H9 (cell line): ENCODE results near the gene TRPV5. TPM values are rescaled to one million over a fixed set of nuclear protein-coding genes. Genes with fewer than 3 reads are reported as not detected.

Experiments
- DNase-seq: peaks from one replicate; pipeline ENCODE4 v3.0.0-alpha.2; 2017
- H2AFZ ChIP-seq: one replicate; pipeline ENCODE4 v1.6.1; 2013; ENCODE audit warnings: mild to moderate bottlenecking, low read length, control low read depth, moderate library complexity
- H2AK5ac ChIP-seq: 2 replicates; pipeline ENCODE4 v1.6.1; 2013; ENCODE audit warnings: low read length, control low read depth, mixed read lengths; ENCODE audit not compliant: insufficient read length
- H2BK120ac ChIP-seq: one replicate; pipeline ENCODE4 v1.6.1; 2013; ENCODE audit warnings: low read depth, mild to moderate bottlenecking, low read length, control low read depth, inconsistent platforms; ENCODE audit not compliant: poor library complexity, severe bottlenecking
- H2BK12ac ChIP-seq: 2 replicates; pipeline ENCODE4 v1.6.1; 2013; ENCODE audit warnings: low read length, control low read depth, mixed read lengths, low read depth; ENCODE audit not compliant: insufficient read length
- H2BK15ac ChIP-seq: 2 replicates; pipeline ENCODE4 v1.6.1; 2013; ENCODE audit warnings: low read depth, low read length, control low read depth
- H2BK20ac ChIP-seq: one replicate; pipeline ENCODE4 v1.6.1; 2013; ENCODE audit warnings: low read depth, mild to moderate bottlenecking, low read length, control low read depth, inconsistent platforms; ENCODE audit not compliant: poor library complexity, severe bottlenecking
- H2BK5ac ChIP-seq: 2 replicates; pipeline ENCODE4 v1.6.1; 2013; ENCODE audit warnings: low read length, control low read depth, mixed read lengths; ENCODE audit not compliant: insufficient read length
- H3K14ac ChIP-seq: 2 replicates; pipeline ENCODE4 v1.6.1; 2013; ENCODE audit warnings: low read length, control low read depth; ENCODE audit not compliant: insufficient read depth
- H3K18ac ChIP-seq: 2 replicates; pipeline ENCODE4 v1.6.1; 2013; ENCODE audit warnings: low read depth, mild to moderate bottlenecking, mixed read lengths, low read length, control low read depth; ENCODE audit not compliant: insufficient read length
- H3K23ac ChIP-seq: 2 replicates; pipeline ENCODE4 v1.6.1; 2013; ENCODE audit warnings: low read length, control low read depth, mixed read lengths, low read depth; ENCODE audit not compliant: insufficient read length
- H3K23me2 ChIP-seq: 2 replicates; pipeline ENCODE4 v1.6.1; 2013; ENCODE audit warnings: low read depth, mild to moderate bottlenecking, mixed read lengths, low read length, control low read depth; ENCODE audit not compliant: insufficient read length, poor library complexity, severe bottlenecking
- H3K27ac ChIP-seq: 2 replicates; pipeline ENCODE4 v1.5.1; 2013; ENCODE audit warnings: low read length, control low read depth, mixed read lengths, low read depth; ENCODE audit not compliant: insufficient read length
- H3K27me3 ChIP-seq: 2 replicates; pipeline ENCODE4 v1.6.1; 2013; ENCODE audit warnings: low read length, control low read depth, inconsistent platforms; ENCODE audit not compliant: insufficient read depth
- H3K4ac ChIP-seq: 2 replicates; pipeline ENCODE4 v1.6.1; 2013; ENCODE audit warnings: low read depth, mild to moderate bottlenecking, control low read depth, inconsistent platforms, low read length, moderate library complexity
- H3K4me1 ChIP-seq: 2 replicates; pipeline ENCODE4 v1.6.1; 2013; ENCODE audit warnings: low read length, control low read depth, inconsistent platforms; ENCODE audit not compliant: insufficient read depth
- H3K4me2 ChIP-seq: 2 replicates; pipeline ENCODE4 v1.6.1; 2013; ENCODE audit warnings: low read length, control low read depth, mixed read lengths; ENCODE audit not compliant: insufficient read length, insufficient read depth
- H3K56ac ChIP-seq: 2 replicates; pipeline ENCODE4 v1.6.1; 2013; ENCODE audit warnings: low read depth, mild to moderate bottlenecking, mixed read lengths, low read length, control low read depth; ENCODE audit not compliant: insufficient read length
- H3K79me1 ChIP-seq: 2 replicates; pipeline ENCODE4 v1.6.1; 2013; ENCODE audit warnings: low read depth, mild to moderate bottlenecking, moderate library complexity, low read length, control low read depth, inconsistent platforms; ENCODE audit not compliant: insufficient read depth, poor library complexity, severe bottlenecking
- H3K79me2 ChIP-seq: 2 replicates; pipeline ENCODE4 v1.6.1; 2013; ENCODE audit warnings: low read length, control low read depth, inconsistent platforms; ENCODE audit not compliant: insufficient read depth
- H3K9ac ChIP-seq: 2 replicates; pipeline ENCODE4 v1.6.1; 2013; ENCODE audit warnings: low read length, control low read depth, mixed read lengths; ENCODE audit not compliant: insufficient read length; ENCODE audit errors: extremely low read depth
- H3K9me3 ChIP-seq: one replicate; pipeline ENCODE4 v1.6.1; 2013; ENCODE audit warnings: low read depth, low read length, inconsistent platforms; ENCODE audit not compliant: control insufficient read depth
- H3T11ph ChIP-seq: one replicate; pipeline ENCODE4 v1.6.1; 2013; ENCODE audit warnings: mild to moderate bottlenecking, low read length, control low read depth, inconsistent platforms
- H4K20me1 ChIP-seq: one replicate; pipeline ENCODE4 v1.6.1; 2013; ENCODE audit not compliant: control insufficient read depth, insufficient read length, insufficient read depth
- H4K5ac ChIP-seq: 2 replicates; pipeline ENCODE4 v1.6.1; 2013; ENCODE audit warnings: low read depth, mild to moderate bottlenecking, mixed read lengths, low read length, control low read depth; ENCODE audit not compliant: insufficient read length
- H4K8ac ChIP-seq: replicated peaks from 2 replicates; pipeline ENCODE4 v1.6.1; 2013; ENCODE audit warnings: low read length, control low read depth, mixed read lengths, low read depth; ENCODE audit not compliant: insufficient read length
- H4K91ac ChIP-seq: 2 replicates; pipeline ENCODE4 v1.6.1; 2013; ENCODE audit warnings: low read depth, mild to moderate bottlenecking, moderate library complexity, mixed read lengths, low read length, control low read depth; ENCODE audit not compliant: insufficient read length
- H3K27ac Mint-ChIP-seq, 3 experiments: 2 replicates in 2 of 3; 3 replicates in 1 of 3; pipeline ENCODE4 v1.8.0; 2020 to 2021; ENCODE audit warnings: mixed read lengths in 3 of 3, mild to moderate bottlenecking in 1 of 3, moderate library complexity in 1 of 3
- H3K27me3 Mint-ChIP-seq: 2 replicates; pipeline ENCODE4 v1.8.0; 2021; ENCODE audit warnings: low read depth, mild to moderate bottlenecking, moderate library complexity, mixed read lengths
- H3K36me3 Mint-ChIP-seq, 3 experiments: 2 replicates in 2 of 3; 3 replicates in 1 of 3; pipeline ENCODE4 v1.8.0; 2020 to 2021; ENCODE audit warnings: low read depth in 3 of 3, mixed read lengths in 3 of 3; ENCODE audit not compliant: insufficient read depth in 1 of 3
- H3K4me1 Mint-ChIP-seq, 2 experiments: 2 replicates each; pipeline ENCODE4 v1.8.0; 2020; ENCODE audit warnings: mixed read lengths in 2 of 2
- H3K4me3 Mint-ChIP-seq, 2 experiments: 2 replicates in 1 of 2; 3 replicates in 1 of 2; pipeline ENCODE4 v1.8.0; 2020 to 2021; ENCODE audit warnings: mild to moderate bottlenecking in 2 of 2, mixed read lengths in 2 of 2, moderate library complexity in 1 of 2
- H3K9me3 Mint-ChIP-seq, 2 experiments: 2 replicates in 1 of 2; 3 replicates in 1 of 2; pipeline ENCODE4 v1.8.0; 2020; ENCODE audit warnings: mild to moderate bottlenecking in 2 of 2, mixed read lengths in 2 of 2, moderate library complexity in 1 of 2
- WGBS: extraction: QIAGEN DNeasy Blood & Tissue Kit; methylation state at CpG from one replicate; pipeline ENCODE4 v1.1.7; 2013; ENCODE audit warnings: missing lambda C conversion rate, low lambda C conversion rate, mixed read lengths; ENCODE audit not compliant: insufficient read length; ENCODE audit errors: extremely low coverage; 5-methylcytosine and 5-hydroxymethylcytosine counted together
- total RNA-seq: library from RNA; stranded (reverse); gene quantifications from 2 replicates; pipeline ENCODE4 v1.2.1, GENCODE V29; 2021
- TF ChIP-seq, protein P1 (sequence below): fragments of 200-600 bp; sonication (generic); conservative IDR thresholded peaks from 3 replicates; pipeline ENCODE4 v1.8.0; 2021; ENCODE audit warnings: antibody characterized with exemption, mild to moderate bottlenecking

TRPV5 gene
- total RNA-seq, 1 experiment from 2014 or later, result not detected

DNA sequence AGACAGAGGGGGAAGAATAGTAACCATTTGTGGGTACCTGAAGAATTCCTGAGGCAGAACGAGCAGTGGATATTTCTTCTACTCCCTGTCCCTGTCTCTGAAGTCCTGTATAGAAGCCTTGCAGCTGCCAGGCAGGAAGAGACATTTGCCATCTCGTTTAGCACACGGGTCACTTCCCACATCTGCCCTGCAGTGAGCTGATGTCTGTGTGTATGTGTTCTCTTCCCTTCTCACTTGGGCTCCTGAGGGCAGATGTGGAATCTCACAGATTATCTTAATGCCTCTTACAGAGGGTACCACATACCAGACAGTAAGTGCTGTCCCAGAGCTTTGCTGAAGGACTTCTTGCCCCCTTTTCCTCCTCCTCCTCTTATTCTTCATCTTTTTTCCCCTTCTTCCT lies 33.9 kb downstream of the TRPV5 start:
- Histone ChIP-seq H4K8ac (no peak overlapping the region), H4K20me1 (no peaks in the 10 kb centered on the region), H2AFZ (no peak overlapping the region), H4K91ac (no peak overlapping the region), H2BK12ac (no peak overlapping the region), H3T11ph (no peak overlapping the region), H2AK5ac (no peak overlapping the region), H3K27me3 (no peaks in the 10 kb centered on the region), H3K4me2 (no peak overlapping the region), H3K18ac (no peak overlapping the region), H2BK20ac (no peak overlapping the region), H3K56ac (no peak overlapping the region), H2BK120ac (no peak overlapping the region), H3K79me1 (no peaks in the 10 kb centered on the region), H3K9ac (no peak overlapping the region), H3K14ac (no peak overlapping the region), H3K23me2 (no peaks in the 10 kb centered on the region), H3K9me3 (peaks cover 4% of the 10 kb centered on the region), H2BK15ac (no peak overlapping the region), H3K4ac (no peak overlapping the region), H3K4me1 (no peaks in the 10 kb centered on the region; the same call in 1 of the 2 replicates), H3K27ac (no peak overlapping the region), H3K23ac (no peak overlapping the region), H2BK5ac (no peak overlapping the region), H4K5ac (no peak overlapping the region), H3K79me2 (no peaks in the 10 kb centered on the region)
- WGBS, result no CpG with 5 or more reads among the region's 3 CpGs
- Mint-ChIP-seq H3K4me1 (peaks cover 22 to 28% of the 10 kb centered on the region in 2 experiments), H3K4me3 (no peak overlapping the region), H3K9me3 (peaks cover 16 to 17% of the 10 kb centered on the region in 2 experiments), H3K27ac (no peak overlapping the region), H3K27me3 (peaks cover 18% of the 10 kb centered on the region), H3K36me3 (peaks cover 0 to 13% (median 1%) of the 10 kb centered on the region in 3 experiments; a peak in 4 of 7 replicates)
- TF ChIP-seq, protein P1, sequence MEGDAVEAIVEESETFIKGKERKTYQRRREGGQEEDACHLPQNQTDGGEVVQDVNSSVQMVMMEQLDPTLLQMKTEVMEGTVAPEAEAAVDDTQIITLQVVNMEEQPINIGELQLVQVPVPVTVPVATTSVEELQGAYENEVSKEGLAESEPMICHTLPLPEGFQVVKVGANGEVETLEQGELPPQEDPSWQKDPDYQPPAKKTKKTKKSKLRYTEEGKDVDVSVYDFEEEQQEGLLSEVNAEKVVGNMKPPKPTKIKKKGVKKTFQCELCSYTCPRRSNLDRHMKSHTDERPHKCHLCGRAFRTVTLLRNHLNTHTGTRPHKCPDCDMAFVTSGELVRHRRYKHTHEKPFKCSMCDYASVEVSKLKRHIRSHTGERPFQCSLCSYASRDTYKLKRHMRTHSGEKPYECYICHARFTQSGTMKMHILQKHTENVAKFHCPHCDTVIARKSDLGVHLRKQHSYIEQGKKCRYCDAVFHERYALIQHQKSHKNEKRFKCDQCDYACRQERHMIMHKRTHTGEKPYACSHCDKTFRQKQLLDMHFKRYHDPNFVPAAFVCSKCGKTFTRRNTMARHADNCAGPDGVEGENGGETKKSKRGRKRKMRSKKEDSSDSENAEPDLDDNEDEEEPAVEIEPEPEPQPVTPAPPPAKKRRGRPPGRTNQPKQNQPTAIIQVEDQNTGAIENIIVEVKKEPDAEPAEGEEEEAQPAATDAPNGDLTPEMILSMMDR, result no peak
- no peak for DNase-seq
